ENCODE measurements around the gene POMP.
"Not testable (repeated sequence)": the region's sequence is repeated elsewhere in the genome, so short reads cannot be mapped to it uniquely, and the experiment has no call there.

The POMP gene

DNA sequence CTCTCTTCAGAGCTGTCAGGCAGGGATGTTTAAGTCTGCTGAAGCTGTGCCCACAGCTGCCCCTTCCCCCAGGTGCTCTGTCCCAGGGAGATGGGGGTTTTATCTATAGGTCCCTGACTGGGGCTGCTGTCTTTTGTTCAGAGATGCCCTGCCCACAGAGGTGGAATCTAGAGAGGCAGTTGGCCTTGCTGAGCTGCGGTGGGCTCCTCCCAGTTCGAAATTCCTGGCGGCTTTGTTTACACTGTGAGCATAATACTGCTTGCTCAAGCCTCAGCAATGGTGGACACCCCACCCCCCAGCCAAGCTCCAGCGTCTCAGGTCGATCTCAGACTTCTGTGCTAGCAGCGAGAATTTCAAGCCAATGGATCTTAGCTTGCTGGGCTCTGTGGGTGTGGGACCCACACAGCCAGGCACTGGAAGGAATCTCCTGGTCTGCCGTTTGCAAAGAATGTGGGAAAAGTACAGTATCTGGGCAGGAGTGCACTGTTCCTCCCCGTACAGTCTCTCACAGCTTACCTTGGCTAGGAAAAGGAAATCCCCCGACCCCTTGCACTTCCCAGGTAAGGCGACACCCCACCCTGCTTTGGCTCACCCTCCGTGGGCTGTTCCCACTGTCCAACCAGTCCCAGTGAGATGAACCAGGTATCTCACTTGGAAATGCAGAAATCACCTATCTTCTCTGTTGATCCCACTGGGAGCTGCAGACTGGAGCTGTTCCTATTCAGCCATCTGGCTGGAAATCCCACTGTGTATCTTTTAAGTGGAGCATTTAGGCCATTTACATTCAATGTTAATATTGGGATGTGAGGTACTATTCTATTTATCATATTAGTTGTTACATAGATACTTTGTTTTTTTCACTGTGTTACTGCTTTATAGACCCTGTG lies 34.9 kb downstream of the POMP start:
- not testable (repeated sequence) for DNase-seq (ENCODE audit: low read depth in 2 of 2)

DNA sequence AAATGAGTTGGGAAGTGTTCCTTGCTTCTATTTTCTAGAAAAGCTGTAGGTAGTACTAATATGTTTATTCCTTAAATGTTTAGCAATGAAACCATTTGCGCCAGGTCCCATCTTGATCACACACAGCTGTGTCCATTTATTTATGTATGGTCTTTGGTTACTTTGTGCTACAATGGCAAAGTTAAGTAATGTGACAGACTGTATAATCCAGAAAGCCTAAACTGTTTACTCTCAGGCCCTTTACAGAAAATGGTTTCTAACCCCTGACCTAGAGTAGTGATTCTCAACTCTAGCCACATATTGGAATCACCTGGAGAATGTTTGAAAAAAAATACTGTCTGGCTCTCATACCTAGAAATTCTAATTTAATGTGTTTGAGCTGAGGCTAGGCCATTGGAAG lies 38.5 kb downstream of the POMP start:
- DNase-seq (ENCODE audit: low read depth in 2 of 2) = no peak

DNA sequence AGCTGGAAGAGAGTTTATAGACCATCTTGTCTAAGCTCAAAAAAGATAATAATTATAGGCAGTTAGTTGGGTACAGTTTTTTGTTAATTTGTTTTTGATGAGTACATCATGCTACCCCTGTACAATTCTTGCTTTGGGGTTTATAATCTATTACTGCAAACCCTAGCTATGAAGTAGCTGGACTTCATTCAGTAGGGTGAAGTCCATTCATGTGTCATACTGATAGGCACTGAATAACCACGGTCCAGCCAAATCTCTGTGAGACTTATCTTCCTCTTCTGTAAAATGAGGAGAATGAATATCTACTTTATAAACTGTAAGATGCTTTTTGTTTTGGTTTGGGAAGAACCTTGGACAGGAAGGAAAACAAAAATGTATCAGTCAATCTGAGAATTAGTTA lies 40.3 kb downstream of the POMP start:
- no peak for DNase-seq (ENCODE audit: low read depth in 2 of 2)

DNA sequence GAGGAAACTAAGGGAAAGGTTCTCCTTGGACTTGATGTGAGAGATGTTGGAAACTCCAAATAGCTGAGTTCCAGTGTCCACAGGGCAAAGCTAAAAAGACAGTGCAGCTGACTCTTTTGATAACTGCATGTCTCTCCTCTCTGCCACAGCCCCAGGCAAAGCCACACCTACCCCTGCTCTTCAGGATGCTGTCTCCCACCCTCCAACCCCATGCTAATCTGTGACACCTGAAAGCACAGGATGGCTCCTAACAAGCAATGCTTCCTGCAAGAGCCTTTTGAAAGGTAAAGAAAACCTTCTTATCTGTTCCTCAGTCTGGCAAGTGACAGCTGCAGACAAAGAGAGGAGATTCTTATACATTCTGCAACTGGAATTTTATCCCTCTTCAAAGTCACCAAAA lies 45.4 kb downstream of the POMP start:
- DNase-seq (ENCODE audit: low read depth in 2 of 2) = no peak

DNA sequence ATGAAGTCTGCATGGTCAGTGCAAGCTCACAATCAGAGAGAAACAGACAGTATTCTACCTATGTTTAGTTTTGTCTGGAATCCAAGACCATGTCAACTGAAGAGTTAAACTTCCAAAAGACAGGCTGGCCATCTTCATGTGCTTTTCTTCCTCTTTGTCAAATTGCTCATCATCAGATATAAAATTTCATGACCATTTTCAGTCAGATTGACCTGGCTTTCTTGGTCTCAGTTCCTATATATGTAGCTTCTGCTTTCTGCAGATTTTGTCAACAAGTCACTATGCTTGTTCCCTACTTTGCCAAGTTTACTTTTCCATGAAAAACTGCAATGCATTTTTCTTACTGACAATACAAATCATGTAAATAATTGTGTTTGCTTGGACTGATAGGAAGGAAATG lies 46.0 kb downstream of the POMP start:
- DNase-seq (ENCODE audit: low read depth in 2 of 2) = no peak

DNA sequence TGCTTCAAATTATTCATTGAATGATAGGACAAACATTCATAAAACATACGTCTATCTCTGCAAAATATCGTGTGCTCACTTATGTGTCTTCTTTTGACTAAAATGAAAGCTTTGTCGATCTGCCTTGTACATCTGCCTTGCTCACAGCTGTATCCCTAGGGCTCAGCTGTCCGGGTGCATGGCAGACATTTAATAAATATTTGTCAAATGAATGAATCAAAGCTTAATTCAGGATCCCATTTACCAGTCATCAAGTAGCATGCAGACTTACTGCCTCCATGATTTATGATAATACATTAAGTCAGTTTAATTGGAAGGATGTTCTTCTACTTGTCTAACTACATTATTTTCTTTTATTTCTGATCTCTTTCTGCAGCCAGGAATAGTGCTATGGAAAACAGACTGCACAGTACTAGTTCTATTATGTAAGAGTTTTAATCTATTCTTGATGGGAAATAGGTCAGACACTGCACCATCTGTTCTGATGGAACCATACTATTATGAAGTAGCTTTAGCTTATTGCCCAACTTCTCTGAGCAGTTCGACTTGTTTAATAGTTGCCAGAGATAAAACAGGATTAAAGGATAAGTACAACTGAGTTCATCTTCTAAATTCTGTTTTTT lies 46.6 kb downstream of the POMP start:
- no peak for DNase-seq (ENCODE audit: low read depth in 2 of 2)

DNA sequence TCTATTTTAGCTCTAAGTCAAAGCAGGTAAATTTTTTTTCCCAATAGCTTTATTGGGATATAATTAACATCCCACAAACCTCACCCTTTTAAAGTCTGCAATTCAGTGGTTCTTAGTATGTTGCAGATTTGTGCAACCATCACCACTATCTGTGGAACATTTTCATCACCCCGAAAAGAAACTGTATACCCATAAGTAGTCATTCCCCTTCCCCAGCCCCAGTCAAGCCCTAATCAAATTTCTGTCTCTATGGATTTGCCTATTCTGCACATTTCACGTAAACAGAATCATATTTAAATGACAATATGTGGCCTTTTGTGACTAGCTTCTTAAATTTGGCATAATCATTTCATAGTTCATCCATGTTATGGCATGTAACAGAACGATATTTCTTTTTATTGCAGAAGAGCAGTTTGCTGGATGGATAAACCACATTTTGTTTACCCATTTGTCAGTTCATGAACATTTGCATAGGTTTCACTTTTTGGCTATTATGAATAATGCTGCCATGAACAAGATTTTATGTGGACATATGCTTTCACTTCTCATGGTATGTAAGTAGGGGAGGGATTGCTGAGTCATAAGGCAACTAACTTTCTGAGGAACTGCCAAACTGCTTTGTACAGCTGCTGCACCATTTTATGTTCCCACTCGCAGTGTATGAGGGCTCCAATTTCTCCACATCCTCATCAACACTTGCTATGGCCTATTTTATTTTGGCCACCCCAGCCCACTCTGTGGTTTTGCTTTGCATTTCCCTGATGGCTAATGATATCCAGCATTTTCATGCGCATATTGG lies 48.9 kb downstream of the POMP start:
- DNase-seq (ENCODE audit: low read depth in 2 of 2) = no peak

DNA sequence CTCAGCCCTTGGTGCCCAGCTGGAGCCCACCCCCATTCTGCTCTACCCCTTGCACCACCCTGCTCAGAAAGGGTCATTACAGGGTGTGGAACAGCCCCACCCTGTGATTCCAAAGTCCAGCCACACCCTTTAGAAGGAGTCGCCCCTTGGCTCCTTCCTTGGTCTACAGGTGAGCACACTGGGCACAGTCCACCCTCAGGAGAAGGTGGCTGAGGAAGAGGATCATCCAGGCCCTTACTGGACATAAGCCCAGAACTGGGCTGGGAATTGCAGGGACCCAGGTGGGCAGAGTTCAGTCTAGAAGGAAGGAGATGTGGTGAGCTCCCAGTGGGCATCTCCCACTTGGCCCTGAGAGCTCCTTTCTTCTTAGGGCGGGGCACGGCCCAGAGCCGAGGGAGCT lies 51.2 kb downstream of the POMP start:
- no peak for DNase-seq (ENCODE audit: low read depth in 2 of 2)

DNA sequence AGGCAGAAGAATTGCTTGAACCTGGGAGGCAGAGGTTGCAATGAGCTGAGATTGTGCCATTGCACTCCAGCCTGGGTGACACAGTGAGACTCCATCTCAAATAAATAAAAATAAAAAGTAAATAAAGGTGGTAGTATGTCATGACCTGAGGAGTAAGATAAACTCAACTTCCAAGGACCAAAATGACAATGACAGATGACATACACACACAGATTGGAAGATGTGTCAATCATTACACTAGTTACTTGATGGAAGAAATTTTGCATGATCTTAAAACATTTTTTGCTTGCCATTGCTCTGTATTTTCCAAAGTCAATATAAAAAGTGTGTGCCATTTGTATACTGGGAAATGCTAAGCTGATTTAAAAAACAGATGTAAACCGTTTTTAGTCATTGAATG lies 55.7 kb downstream of the POMP start:
- no peak for DNase-seq (ENCODE audit: low read depth in 2 of 2)

DNA sequence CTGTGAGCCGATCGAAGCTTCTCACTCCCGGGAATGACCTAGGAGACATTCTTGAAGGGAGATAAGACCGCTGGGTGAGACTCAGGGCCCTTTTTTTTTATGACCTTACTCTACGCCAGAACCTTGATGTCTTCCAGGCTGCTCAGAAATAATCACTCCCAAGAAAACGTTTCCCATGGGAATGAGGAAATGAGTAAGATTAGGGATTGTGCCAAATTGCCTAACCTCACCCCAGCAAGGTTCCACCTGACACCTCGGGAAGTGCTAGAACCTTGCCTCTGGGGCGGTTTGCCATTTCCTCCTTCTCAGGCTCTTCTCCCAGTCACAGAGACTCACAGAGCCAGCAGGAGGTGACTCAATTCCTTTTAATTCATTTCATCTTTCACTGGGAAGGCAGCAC lies 57.6 kb downstream of the POMP start:
- no peak for DNase-seq (ENCODE audit: low read depth in 2 of 2)

DNA sequence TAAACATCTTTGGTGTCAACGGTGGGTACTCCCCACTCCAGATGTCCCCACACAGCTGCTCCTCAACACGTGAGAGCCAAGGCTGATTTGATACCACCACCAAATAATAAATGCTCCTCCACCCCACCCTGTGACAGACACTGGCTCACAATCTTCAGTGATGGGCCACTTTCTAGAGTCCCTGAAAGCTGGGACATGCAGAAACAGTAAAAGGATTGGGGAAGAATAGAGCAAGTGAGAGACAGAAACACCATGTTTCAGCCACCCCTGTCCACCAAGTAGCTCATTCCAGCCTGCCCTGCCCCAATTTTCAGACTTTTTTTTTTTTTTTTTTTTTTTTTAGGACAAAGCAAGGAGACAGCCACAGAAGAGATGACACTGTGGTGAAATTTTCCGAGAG lies 58.2 kb downstream of the POMP start:
- no peak for DNase-seq (ENCODE audit: low read depth in 2 of 2)

DNA sequence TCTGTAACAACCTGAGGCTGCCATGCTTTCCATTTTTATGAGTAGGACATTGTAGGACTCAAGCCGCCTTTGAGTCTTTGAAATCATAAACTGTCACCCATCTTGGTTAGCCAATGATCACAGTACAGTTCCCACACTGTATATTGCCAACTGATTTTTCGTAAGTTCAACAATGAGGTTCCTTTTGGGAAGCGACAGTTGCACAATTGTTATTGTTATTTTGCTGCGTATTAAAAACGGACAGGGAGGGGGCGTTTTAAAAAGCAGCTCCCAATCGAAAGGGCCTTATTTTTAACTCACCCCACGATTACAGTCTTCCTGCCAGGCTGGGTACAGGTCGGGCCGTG lies 59.2 kb downstream of the POMP start:
- no peak for DNase-seq (ENCODE audit: low read depth in 2 of 2)

DNA sequence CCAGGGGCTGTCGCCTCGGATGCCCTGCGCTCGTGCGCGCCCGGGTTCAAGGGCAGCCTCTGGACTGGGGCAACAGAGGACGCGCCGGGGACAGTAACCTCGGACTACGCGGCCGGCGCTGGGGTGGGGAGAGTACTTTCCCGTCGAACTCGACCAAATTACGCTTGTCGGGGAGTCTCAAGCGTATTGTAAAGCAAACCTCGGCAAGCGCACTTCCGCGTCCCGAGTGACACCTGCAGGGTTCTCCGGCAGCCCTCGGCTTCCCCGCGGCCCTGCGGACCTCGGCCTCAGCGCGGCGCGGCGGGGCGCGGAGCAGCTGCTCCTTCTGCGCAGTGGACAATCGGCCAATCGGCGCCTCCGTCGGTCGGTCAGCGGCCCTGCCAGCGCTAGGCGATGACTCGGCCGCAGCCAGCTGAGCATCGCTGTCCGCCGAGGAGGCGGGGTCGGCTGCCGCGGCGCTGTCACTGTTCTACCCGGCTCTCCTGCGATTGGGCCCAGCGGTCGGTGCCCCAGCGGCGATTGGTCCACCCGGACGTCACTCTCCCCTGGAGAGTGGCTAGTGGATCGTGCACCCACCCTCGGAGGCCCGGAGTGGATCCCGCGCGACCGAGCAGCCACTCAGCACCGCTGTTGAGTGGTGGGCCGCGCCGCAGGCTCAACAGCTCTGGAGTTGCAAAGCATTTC lies 59.8 kb downstream of the POMP start, which contains the start of gene SLC46A3:
Gene SLC46A3, minus strand, starts transcription at position 428 of the 684 bp plus-strand sequence. CDS start 972 bp downstream, outside the sequence.
- peak; percentile 95 to 97 for DNase-seq (ENCODE audit: low read depth in 2 of 2)

DNA sequence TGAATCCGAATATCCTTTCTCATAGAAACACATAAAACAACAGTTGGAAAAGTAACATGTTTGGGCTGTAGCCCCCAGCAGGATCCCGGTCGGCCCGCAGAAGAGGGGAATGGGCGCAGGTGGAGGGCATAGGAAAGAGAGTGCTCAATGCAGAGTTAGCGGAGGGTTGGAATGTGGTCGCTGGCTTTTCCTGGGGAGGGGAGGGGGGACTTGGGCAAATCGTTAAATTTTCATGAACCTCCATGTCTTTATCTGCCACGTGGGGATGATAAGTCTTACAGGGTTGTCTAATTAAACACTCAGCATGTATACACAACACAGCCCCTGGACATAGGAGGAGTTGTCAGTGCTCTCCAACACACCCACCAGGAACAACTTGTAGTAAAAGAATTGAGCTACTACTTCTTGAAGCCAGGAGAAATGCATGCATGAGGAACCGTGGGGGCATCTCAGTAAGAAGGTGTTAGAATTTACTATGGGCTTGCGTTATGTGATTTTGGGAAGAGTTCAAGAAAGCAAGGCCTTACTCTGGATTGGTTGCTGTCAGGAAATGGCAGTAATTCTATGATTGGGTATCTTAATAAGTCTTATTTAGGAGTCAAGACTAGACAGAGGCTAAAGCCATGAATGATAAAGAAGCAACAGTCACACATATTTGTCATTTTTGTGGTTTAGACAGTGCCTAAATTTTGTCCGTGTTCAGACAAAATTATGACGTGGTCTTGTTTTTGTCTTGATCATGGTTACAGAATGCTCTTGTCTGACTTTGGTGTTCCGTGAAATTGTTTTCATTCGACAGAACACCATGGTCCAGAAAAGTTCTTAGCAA lies 60.5 kb downstream of the POMP start:
- no peak for DNase-seq (ENCODE audit: low read depth in 2 of 2)

DNA sequence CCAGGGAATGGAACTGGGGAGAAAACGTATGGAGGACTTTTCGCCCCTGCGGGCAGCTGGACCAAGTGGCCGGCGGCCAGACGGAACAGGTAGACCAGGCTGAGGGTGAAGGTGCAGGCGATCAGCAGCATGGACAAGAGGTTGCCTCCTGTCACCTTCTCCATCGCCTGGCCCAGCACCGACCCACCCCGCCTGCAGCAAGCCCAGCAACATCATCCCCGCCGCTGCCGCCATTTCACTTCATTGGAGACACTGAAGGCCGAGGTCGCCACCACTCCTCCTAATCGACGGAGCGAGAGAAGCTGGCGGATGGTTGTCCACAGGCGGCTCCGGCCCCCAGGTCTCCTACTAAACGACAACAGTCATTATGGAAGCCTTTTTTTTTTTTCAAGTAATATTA lies 64.9 kb downstream of the POMP start:
- no peak for DNase-seq (ENCODE audit: low read depth in 2 of 2)

DNA sequence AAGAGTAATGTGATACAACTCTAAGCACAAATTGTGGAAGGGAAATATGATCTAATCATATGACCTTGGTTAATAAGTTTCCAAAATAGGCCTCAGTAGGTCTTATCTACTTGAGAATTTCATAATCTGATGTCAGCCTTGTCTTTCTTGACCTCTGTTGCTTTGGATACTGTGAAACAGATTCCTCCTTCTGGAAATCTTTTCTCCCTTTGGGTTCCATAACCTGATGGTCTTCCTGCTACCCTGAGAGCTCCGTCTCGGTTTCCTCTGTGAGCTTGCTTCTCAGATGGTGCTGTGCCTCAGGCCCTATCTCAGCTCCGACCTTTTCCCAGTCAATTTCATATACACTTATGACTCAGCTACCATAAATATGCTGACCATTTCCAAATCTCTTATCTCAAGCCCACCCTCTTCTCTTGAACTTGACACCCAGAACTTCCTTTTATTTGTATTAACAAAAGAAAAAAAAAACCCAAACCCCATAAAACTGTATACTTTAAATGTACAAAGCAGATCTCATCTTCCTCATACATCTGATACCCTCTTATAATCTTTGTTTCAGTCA lies 66.2 kb downstream of the POMP start:
- no peak for DNase-seq (ENCODE audit: low read depth in 2 of 2)
